NCI-H146 (cell line): ENCODE measurements around the gene ZFP36L1.

Experiments
- DNase-seq: peaks from one replicate; lab custom pipeline; 2025; lab: John Stamatoyannopoulos, UW

ZFP36L1 gene

DNA sequence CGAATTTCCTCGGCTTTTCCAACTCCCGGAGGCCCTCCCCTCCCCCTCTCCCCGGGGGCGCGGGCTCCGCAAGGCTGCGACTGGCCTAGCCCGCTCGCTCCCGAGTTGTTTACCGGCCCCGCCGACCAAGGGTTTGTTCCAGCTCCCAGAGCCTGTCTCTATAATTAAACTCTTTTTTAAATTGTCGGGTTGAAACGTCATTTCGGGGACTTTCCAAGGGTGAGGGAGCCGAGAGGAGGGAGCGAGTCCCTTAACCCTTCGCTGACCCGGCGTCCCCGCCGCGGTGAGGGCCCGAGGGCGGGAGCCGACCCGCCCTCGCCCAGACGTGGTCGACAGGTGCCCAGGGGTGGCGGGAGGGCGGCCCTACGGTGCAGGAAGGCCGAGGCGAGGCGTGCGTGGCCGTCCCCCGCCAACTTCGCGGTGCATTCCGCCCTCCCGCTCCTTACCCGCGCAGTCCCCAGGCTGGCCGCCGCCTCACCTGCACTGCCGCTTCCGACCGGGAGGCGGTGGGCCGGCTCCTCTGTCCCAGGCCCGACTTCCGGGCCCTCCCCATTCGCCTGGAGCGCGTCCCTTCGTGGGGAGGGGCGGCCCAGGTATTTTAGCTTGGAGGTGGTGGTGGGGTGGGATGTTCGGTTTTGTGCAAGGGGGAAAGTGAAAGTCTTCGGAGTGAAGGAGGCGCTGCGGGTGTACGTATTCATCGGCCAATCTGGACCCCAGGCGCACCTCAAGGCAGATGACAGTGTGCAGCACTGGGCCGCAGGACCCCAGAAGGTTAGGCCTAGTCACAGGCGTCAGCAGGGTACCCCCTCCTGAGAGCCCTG, 2.9 kb upstream of the ZFP36L1 start:
- peak; percentile 47 for DNase-seq

GRCh38 chr14:68794851-68795596, 2.2 kb upstream of the ZFP36L1 start:
- no peak for DNase-seq

- DNase-seq: no peak
Observed at GRCh38 chr14:68794130-68794850, 1.4 kb upstream of the ZFP36L1 start.

DNA sequence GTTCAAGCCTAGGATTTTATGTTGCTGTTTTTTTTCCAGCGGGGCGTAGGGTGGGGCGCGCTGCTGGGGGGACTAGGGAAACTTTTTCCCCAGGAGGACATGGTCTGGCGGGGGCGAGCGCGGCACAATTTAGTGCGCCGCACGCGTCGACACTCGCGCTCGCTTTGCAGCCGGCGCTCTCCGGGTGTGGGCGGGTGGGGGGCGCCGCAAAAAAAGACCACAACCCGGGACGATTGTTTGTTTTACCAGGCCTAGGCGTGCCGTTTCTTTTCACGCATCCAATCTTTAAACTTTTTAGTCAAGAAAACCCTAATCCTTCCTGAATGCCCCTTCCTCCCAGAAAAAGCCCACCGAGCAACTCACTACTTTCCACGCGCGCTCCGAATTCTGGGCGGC, 865 bp upstream of the ZFP36L1 start:
- DNase-seq: no peak

- no peak for DNase-seq
Observed at GRCh38 chr14:68792678-68792978, 239 bp downstream of the ZFP36L1 start.

DNA sequence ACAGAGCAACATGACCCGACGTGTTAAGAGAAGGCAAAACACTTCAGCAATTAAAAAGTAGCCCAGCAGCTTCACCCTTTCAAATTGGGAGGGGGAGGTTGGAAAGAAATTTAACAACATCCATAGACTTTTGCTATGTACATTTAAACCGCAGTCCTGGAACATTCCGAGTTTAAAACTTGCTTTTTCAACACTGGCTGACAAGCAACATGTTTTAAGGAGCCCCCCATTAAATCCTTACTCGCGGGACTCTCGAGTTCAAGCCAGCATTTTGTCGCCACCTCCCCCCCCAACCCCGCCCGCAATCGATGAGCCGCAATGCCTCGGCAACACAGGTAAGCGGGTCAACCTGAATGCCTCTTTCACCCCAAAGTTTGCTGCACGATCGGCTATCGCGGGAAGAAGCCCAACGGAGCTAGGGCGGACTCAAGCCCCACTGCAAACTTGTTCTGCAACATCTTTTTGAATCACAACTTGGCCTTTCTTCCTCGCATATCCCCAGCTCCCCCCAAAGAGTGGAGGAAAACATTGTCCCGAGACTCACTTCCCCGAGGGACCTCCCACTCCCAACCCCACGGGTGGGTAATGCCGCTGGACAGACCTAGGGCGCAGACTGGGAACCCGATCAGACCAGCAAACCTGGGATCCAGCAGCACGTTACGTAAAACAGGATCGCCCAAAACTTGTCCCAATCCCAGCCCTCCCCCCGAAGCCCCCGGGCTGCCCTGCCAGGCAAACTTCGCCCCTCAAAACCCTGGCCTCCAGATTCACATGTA, 777 bp downstream of the ZFP36L1 start:
- no peak for DNase-seq

- no peak for DNase-seq
Observed at GRCh38 chr14:68791078-68791901, 1.6 kb downstream of the ZFP36L1 start.

DNA sequence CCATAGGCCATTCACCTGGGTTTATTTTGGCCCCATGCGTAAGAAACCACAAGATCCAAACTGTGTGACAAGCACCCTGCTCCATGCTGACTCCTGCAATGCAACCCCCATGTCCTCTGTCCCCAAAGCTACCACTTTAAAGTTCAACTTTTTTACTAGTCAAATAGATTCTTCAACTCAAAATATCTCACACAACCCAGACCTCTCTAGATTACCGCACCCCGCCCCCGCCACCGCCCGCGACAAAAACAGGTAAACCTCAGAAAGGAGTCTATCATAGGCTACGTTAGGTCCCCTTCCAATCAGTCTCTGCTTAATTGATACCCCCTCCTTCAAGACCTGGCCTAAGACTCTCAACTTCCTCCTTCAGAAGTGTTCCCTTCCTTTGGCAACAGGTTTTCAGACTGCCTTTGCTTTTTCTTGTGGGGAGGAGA, 2.2 kb downstream of the ZFP36L1 start:
- no peak for DNase-seq

DNA sequence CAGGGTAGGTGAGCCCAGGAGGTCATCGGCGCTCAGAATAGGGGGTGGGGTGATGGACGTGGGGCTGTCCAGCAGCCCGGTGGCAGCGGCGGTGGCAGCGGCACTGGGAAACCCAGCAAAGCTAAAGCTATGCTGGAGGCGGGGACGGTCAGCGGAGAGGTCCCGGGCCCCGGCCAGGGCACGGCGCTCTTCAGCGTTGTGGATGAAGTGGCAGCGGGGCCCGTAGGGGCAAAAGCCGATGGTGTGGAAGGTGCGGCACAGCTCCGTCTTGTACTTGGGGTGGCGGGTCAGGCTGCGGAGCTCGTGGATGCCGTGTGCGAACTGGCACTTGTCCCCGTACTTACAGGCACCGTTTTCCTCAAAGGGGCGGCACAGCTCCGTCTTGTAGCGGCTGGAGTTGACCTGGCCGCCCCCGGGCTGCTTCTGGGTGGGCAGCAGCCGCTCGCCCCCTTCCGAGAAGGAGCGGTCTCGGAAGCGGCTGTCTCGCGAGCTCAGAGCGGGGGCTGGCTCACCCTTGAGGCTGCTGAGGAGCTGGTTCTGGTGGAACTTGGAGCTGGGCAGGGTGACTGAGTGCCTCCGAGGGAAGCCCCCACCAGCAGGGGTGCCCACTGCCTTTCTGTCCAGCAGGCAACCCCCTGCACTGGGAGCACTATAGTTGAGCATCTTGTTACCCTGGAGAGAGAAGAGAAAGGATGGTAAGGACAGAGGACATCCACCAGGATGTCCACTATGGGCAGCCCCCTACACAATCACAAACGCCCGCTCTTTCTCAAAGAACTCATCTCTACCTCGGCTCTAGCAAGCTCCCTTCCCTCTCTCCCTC, 2.8 kb downstream of the ZFP36L1 start:
- DNase-seq: no peak

DNA sequence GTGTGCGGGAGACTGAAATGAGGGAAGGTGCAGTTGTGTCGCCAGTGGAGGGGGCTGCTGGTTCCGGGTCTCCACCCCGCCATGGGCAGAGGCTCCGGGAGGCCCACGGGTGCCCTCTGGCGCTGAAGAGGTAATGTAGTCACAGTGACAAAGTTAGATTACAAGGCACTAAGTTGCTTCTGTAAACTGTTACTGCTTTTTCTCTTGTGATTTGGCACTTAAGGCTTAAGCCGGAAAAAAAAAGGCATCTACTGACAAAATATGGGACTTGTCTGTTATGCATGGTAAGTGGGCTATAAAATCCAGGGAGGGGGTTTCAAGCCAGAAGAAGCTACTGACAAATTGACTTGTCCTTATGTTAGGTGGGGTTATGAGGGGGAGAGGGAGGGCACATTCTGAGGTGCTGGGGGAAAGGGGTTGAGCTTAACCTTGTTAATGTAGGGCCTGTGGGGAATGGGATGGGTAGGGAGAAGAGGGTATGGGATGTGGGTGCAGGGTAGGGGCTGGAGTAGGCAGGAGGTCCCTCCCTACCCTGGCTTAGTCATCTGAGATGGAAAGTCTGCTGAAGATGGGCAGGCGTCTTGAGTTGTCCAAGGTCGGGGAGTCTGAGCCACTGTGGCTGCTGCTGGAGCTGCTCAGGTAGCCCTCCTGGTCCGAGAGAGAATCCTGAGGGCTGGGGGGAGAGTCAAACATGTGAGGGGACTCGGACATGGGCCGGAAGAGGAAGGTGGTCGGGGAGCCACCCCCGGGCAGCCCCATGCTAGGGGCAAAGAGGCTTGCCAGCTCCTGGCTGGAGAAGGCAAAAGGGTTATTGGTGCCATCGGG, 3.7 kb downstream of the ZFP36L1 start:
- DNase-seq: peak; percentile 73

GRCh38 chr14:68788275-68788995, 4.4 kb downstream of the ZFP36L1 start:
- DNase-seq: no peak

DNA sequence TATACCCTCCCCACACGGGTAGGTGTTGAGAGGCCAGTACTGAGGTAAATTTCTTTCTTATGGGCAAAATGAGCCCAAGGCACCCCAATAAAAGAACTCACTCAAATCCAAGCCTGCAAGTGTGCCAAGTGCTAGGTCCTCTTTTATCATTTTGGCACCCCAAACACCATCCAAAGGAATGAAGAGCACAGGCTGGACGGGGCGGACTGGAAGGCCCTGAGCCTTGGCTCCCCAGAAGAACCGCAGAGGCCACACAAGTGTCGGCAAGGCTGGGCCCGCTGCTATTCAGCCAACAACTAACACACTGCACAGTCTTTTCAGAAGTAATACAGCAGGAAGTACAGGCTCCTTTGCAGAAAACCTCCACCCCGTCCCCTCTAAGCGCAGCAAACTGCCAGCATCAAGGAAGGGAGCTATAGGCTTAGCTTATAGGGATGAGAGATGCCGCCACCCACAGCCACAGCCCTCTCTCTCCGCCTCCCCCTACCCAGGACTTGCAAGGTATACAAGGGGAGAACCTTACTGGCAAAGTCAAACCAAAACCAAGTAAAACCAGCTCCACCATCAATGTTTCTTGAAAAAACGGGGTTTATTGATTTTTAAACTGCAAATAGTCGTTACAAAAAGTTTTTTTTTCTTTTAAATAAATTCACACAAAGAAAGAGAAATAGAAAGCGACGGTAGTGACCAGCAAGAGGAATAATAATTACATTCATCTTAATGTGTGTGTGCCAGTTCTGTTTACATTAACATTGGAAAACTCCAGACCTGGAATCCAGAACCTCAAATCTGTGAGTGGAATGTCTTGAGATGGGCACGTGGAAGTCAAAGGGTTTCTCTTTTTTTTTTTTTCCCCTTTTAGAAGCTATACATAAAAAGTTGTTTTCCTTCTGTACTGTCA, 5.5 kb downstream of the ZFP36L1 start:
- no peak for DNase-seq

GRCh38 chr14:68786491-68787091, 6.3 kb downstream of the ZFP36L1 start:
- no peak for DNase-seq

DNA sequence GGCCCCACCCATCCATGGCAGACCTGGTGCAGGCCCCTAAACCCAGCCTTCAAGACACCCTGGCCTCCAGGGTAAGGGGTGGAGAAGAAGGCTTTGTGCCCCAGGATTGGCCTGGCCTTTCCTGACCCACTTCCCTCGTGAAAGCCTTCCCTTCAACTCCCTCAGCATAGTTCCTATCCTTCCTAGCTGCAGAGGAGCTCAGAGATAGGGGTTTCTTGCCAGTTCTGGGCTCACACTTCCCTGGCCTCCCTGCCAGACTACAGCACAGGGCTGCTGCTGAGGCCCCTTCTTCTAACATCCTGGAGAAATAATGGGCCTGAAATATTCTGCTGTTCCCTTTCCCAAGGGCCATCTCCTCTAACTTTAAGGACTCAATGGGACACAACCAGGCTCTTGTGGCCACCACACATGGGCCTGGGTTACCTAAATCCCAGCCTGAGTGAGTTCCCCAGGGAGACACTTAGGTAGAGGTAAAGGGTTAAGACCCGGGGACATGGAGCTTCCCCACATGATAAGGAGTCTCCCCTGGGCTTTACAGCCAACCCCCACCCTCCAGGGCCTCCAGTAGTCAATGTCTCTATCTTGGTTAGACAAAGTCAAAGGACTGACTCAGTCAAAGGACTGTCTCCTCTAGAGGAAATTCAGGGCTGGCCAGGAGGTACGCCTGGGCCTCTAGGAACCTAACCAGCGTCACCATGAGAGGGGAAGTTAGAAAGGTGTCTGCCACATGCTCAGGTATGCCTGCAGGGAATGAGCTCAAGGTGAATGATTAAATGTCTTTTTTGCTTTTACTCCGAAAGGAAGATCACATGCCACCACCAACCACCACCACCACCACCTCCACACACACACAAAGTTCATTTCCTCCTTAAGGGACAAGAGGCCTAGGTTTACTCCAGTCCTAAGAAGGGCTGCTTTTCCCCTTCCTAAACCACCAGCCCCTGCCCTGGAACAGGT, 7.1 kb downstream of the ZFP36L1 start:
- DNase-seq: no peak

GRCh38 chr14:68784978-68785533, 7.8 kb downstream of the ZFP36L1 start:
- no peak for DNase-seq
